ENCODE measurements around the gene ATL2. TPM values are rescaled to one million over a fixed set of nuclear protein-coding genes. Genes with fewer than 3 reads are reported as not detected.

Gene ATL2
- total RNA-seq, 1 donor from 2014 or later: 75.3 TPM

- no peaks in the 10 kb centered on the region for H3K9me3 Mint-ChIP-seq
- DNase-seq (ENCODE audit: low spot score in 2 of 2, unreplicated experiment in 2 of 2): no peak
- no peaks in the 10 kb centered on the region for H3K27me3 Mint-ChIP-seq (ENCODE audit: low read depth)
- no peak overlapping the region for H3K4me3 Mint-ChIP-seq
- H3K4me1 Mint-ChIP-seq: peaks cover 16% of the 10 kb centered on the region
- TF ChIP-seq CTCF (IDR thresholded peaks at IDR 0.05; ENCODE audit: unreplicated experiment): no peak
- H3K36me3 Mint-ChIP-seq: peaks cover 4% of the 10 kb centered on the region
- no peak overlapping the region for H3K27ac Mint-ChIP-seq
Measured at GRCh38 chr2:38362232-38362631, 14.8 kb downstream of the ATL2 start.

GRCh38 chr2:38360177-38360576 lies 16.9 kb downstream of the ATL2 start:
- no peak for DNase-seq (ENCODE audit: low spot score in 2 of 2, unreplicated experiment in 2 of 2)
- Mint-ChIP-seq H3K4me1 (peaks cover 7% of the 10 kb centered on the region), H3K27ac (no peak overlapping the region), H3K27me3 (ENCODE audit: low read depth) (no peaks in the 10 kb centered on the region), H3K9me3 (no peaks in the 10 kb centered on the region), H3K36me3 (peaks cover 7% of the 10 kb centered on the region), H3K4me3 (no peak overlapping the region)
- no peak for TF ChIP-seq CTCF (IDR thresholded peaks at IDR 0.05; ENCODE audit: unreplicated experiment)

DNA sequence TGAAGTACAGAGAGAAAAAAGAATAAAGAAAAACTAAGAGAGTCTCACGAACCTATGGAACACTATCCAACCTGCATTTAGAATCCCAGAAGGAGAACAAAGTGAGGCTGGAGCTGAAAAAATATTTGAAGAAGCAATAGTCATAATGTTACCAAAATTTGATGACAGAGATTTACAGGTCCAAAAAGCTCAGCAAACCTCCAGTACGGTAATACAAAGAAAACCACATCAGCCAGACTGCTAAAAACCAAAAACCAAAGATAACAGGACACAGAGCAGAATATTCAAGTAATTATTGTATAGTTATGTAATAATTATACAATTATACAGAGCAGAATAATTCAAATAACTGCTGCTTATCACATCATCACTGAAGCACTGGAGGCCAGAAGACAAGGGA lies 23.7 kb downstream of the ATL2 start:
- H3K4me3 Mint-ChIP-seq: no peak overlapping the region
- no peak for DNase-seq (ENCODE audit: low spot score in 2 of 2, unreplicated experiment in 2 of 2)
- H3K4me1 Mint-ChIP-seq: peaks cover 7% of the 10 kb centered on the region

DNA sequence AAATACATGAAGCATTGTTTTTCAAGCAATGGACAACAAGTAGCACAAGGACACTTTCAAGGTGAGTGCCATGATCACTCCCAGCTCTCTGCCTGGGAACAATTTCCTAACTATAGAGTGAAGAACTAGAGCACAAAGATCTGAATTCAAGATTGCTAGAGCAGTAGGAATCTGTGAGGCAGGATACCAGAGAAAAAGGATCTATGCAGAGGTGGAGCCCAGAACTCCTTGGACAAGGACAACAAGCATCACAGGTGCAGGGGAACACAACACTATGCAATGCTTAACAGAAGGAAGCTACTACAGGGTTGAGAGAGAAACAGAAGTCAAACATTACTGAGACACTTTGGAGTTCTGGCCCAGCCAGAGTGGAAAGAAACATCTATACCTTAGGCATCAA lies 24.7 kb downstream of the ATL2 start:
- DNase-seq (ENCODE audit: low spot score in 2 of 2, unreplicated experiment in 2 of 2): no peak
- Mint-ChIP-seq H3K4me1 (peaks cover 7% of the 10 kb centered on the region), H3K27me3 (ENCODE audit: low read depth) (no peaks in the 10 kb centered on the region), H3K27ac (no peak overlapping the region), H3K36me3 (peaks cover 21% of the 10 kb centered on the region), H3K9me3 (peaks cover 3% of the 10 kb centered on the region), H3K4me3 (no peak overlapping the region)
- TF ChIP-seq CTCF (IDR thresholded peaks at IDR 0.05; ENCODE audit: unreplicated experiment): no peak

More for the DNA sequence above, 23.7 kb downstream of the ATL2 start:
- peaks cover 3% of the 10 kb centered on the region for H3K9me3 Mint-ChIP-seq
- no peak for TF ChIP-seq CTCF (IDR thresholded peaks at IDR 0.05; ENCODE audit: unreplicated experiment)
- H3K36me3 Mint-ChIP-seq: peaks cover 21% of the 10 kb centered on the region
- H3K27me3 Mint-ChIP-seq (ENCODE audit: low read depth): no peaks in the 10 kb centered on the region
- H3K27ac Mint-ChIP-seq: peak overlapping the region; percentile 63

DNA sequence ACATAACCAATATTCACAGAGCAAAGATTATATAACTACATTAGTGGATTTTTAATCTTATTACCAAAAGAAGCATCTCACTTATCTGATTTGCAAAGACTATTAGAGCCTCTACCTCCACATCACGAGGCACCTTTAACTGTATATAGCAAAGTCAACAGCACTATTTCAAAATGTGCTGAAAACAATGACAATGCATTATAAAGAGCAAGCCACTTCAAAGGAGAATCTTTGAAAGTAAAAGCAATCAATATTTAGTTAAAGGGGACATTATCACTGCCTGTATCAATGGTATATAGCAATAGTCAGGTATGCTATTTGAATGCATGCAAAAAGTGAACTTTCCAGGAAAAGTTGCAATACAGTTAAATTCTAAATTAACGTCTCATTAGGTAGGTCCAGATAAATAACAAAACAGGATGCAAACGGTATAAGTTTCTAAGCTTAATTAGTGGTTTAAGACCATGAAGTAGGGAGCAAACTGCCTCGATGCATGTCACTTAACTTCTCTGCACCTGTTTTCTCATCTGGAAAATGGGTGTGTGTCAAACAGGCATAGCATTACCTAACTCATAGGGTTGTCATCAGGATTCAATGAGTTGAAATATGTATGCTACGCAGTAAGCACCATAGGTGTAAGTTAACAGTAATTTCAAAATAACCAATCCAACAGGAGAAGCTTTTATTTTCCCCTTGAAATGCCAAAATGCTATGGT lies 31.6 kb downstream of the ATL2 start:
- Mint-ChIP-seq H3K9me3 (peaks cover 9% of the 10 kb centered on the region), H3K36me3 (peaks cover 32% of the 10 kb centered on the region), H3K4me1 (no peaks in the 10 kb centered on the region), H3K27me3 (ENCODE audit: low read depth) (no peaks in the 10 kb centered on the region), H3K27ac (no peak overlapping the region), H3K4me3 (no peak overlapping the region)
- no peak for DNase-seq (ENCODE audit: low spot score in 2 of 2, unreplicated experiment in 2 of 2)
- TF ChIP-seq CTCF (IDR thresholded peaks at IDR 0.05; ENCODE audit: unreplicated experiment): no peak
